GM15510 (cell line): Measurements from ENCODE around the gene CALU.

ENCODE experiments used
- POLR2A ChIP-seq: IDR thresholded peaks from 3 replicates; pipeline ENCODE4 v1.6.1; 2011; ENCODE audit warnings: borderline replicate concordance; ENCODE audit not compliant: insufficient read length; ENCODE audit errors: extremely low read depth

The CALU gene

DNA sequence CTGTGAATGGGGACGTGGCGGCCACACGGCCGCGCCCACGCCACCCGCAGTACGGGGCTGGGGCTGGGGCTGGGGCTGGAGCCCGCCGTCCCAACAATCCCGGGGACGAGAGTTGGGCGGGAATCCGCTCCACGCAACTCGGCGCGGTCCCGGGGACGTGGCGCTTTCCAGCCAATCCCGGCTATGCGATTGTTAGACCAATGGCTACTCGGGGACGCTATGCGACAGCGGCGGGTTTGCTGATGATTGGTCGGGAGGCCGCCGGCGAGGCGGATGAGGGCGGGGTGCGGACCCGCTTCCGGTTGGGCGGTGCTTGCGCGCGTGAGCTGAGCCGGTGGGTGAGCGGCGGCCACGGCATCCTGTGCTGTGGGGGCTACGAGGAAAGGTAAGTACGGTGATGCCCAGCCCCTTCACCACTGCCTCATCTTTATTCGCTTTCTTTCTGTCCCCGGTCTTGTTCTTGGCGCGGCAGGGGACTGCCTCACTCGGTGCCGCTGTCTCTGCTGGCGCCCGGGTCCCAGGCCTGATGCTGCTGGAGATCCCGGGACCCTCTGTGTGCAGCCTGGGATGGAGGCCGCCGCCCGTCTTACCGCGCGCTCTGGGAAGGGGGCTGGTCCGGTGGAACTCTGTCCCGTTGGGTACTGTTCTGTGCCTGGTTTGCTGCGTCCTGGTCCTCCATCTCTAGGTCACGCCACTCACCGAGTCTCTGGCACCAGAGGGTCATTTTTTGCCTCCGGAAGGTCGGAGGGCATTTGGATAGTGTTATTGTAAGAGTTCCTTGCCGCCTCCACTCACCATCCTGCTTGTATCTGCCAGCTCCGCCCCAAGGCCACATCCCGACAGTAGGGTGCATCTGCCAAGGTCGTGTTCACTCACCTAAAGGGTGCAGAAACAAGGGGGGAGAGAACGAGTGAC, at the start of gene CALU:
Gene CALU, plus strand, starts transcription at position 312 of the 915 bp plus-strand sequence. CDS start 9,225 bp downstream, outside the sequence.
- peak; percentile 88 for TF ChIP-seq POLR2A

DNA sequence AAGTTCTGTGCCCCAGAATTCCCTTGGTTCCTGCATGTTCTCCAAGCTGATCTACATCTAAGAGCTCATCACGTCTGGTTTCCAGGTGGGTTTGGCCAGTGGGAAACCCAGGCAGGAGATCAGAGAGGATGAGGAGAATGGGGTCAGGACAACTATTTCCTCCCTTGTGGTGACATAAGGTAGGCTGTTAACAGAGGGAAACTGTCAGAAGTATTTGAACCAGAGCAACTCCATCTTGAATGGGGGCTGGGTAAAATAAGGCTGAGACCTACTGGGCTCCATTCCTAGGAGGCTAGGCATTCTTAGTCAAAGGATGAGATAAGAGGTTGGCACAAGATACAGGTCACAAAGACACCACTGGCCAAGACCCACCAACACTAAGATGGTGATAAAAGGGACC, 47.9 kb upstream of the CALU start:
- no peak for TF ChIP-seq POLR2A

DNA sequence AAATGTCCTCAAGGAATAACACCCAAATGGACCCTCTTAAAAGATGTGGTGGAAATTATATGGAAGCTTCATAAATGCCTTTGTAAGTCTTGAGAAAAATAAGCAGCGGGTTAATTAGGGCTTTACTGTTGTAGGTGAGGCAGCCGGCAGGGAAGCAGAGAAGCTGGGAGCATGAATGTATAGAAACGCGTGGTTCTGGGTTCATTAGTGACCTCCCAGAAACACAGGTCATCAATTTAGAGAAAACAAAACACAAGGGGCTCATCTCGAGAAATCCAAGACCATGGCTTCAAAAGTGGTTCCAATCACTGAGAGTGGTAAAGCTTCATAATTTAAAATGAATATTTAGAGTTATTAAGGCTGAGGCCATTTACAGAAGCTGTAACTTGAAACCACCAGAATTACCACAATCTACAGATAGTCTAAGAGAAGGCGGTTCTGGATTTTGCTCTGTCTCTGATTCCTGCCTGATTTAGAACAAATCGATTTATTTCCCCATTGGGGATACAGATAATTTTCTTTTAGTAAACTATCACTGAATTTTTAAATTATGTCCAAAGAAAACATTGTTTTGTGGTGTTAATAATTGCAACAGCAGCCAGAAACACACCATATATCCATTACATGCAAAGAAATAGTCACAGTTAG, 46.4 kb upstream of the CALU start:
- TF ChIP-seq POLR2A: no peak

DNA sequence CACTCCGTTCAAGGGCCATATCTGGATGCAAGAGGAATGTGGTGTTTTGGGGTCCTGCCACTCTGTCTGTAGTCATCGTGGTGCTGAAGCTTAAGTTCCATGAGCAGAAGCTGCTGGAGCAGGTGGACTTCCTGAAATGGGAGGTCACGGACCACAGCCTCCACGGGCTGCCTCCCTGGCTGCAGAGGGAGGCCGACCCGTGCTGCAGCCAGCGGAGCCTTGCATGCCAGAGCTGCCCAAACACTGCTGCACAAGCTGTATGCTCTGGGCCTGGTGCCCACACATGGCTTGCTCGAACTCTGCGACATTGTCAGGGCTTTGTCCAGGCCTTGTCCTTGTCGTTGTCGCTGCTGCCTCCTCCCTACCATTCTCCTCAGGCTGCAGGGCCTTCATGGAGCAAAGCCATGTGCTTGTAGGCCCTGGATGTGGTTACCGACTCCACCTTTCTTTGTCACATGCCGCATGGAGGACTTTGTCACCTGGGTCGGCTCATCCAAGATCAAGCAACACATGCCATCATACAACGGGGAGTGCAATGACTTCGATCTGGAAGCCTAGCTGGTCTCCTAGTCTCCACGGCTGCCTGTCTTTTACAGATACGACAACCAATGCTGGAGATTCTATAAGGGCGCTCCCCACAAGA, 45.7 kb upstream of the CALU start:
- no peak for TF ChIP-seq POLR2A

DNA sequence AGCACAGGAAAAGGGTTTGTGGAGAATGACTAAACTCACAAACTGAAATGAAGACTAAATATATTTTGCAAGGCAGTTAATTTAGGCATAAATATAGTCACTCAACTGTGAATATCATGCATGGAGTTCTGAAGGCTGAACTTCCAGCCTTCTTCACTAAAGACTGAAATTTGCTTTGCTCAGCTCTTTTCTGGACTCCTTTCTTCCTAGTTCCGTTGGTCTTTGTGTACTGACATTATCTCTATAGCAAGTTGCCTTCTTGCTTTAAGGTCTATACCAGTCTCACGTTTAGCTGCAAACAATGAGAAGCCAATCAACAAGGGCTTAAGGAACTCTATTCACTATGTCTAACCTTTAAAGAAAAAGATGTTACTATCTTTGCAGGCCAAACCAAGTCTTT, 44.4 kb upstream of the CALU start:
- no peak for TF ChIP-seq POLR2A

DNA sequence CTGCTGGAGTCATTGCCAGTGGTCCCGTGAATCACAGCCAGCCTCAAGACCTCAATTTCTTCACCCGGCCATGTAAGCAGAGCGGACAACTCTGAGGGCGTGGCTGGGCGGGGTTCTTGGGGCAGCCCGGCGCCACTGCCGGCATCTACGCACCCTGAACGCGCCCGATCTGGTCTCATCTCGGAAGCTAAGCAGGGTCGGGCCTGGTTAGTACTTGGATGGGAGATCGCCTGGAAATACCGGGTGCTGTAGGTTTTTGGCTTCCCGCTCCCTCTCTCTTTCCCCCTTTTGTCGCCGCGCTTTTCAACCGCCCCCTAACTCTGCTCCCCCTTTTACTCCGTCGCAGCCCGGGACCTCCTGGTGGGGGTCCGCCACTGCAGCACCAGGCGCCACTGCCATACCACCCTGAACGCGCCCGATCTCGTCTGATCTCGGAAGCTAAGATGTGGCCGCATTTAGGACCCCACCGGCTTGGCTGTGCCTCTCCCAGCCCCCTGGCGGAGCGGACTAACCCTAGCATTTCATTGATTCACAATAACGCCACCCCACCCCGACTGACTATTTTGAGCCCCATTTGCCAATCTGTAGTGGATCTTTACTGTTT, 41.8 kb upstream of the CALU start:
- no peak for TF ChIP-seq POLR2A

DNA sequence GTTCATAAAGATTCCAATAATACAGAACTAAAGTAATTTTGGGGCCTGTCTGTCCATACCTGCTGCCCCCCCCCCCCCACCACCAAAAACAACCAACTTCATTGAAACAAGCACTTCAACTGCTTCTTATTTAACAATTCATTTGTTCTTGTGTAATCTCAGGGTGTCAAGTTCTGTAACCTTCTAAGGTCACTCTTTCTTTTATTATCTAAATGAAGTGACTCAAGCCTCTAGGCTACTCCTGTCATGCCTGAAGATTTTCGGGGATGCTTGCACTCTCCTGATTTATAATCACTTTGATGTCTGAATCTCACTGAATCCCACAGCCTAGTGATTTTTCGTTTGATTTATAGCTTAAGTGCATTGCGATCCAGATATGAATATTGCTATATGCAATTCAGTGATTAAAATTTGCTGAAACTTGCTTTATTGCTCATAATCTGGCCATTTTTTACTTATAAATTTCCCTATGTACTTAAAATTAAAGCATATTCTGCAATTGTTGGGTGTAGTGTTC, 39.9 kb upstream of the CALU start:
- TF ChIP-seq POLR2A: no peak

DNA sequence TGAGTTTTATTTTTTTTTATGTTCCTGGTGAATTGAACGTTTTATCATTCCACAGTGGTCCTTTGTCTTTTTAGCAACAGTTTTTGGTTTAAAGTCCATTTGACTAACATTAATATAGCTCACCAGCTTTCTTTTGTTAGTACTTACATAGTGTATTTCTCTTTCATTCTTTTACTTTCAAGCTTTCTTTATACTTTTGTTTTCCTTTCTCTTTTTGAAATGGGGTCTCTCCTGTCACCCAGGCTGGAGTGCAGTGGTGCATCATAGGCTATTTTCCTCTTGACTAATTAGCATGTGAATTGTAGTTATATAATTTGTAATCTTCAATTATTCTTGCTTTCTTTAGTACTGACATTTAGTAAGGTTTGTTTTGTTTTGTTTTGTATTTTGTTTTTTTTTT, 39.3 kb upstream of the CALU start:
- no peak for TF ChIP-seq POLR2A

DNA sequence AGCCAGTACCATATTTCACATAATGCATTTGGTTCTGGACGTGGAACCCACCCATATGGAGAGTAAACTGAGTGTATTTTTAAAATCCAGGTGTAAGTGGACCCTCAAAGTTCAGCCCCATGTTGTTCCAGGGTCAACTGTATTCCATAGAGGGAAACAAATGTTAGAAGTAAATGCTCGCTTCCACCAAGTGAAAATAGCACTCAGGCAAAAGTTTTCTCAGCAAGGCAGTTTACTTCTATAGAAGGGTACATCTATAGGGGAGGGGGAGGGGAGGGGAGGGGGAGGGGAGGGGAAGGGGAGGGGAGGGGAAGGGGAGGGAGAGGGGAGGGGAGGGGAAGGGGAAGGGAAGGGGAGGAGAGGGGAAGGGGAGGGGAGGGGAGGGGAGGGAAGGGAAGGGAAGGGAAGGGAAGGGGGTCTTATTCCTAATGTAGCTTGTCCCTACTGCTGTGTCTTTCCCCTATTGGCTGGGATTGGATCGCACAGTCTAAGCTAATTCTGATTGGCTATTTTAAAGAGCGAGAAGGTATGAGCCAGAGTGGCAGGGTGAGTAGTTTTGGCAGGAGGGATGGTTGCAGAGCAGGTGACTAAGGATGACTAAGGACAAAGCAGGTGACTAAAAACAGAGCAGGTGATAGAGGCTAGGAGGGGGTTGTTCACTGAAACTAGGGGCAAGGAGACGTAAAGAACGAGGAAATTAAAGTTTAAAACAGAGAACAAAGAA, 37.9 kb upstream of the CALU start:
- no peak for TF ChIP-seq POLR2A

DNA sequence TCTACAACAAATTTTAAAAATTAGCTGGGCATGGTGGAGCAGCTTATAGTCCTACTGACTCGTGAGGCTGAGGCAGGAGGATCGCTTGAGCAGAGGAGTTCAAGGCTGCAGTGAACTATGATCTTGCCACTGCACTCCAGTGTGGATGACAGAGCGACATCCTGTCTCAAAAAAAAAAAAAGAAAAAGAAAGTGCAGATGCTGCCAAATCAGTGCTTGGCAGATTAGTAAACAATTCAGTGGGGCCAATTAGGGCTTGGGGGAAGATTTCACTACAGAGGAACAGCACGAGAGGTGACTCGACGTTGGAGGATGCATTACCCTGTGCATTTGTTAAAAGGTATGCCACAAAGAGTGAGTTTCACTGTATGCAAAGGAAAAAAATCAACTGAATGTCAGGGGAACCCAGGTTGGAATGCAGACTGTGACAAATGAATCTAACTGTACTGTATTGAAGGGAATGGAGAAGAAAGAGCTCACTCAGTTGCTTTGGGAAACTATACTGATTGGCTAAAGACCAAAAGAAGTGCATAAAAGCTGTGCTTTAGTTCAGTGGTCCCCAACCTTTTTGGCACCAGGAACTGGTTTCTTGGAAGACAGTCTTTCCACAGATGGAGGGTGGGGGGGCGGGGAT, 35.4 kb upstream of the CALU start:
- no peak for TF ChIP-seq POLR2A

DNA sequence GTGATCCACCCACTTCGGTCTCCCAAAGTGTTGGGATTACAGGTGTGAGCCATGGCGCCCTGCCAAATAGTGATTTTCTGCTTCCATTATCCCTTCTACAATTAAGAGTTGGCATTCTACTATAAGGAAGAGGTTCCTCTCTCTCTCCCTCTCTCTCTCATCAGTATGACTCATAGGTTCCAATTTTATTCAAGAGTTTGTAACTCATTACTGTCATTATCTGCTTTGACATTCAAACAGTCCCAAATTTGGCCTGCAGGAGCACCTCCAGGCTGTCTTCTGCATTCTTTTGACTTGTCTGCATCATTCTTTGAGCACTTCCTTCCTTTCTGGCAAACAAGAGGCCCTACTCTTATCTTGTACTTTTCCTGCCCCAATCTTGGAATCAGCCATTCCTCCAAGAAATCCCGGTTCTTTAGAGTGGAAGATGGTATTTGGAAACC, 33.2 kb upstream of the CALU start:
- TF ChIP-seq POLR2A: no peak

DNA sequence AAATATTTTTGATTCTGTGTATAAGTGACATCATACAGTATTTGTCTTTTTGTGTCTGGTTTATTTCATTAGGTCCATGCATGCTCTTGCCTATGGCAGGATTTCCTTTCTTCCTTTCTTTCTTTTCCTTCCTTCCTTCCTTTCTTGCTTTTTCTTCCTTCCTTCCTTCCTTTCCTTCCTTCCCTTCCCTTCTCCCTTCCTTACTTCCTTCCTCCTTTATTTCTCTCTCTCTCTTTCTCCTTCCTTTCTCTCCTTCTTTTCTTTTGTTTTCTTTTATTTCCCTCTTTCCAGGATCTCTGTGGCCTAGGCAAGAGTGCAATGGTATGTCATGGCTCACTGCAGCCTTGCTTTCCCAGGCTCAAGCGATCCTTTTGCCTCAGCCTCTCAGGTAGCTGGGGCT, 31.4 kb upstream of the CALU start:
- no peak for TF ChIP-seq POLR2A

DNA sequence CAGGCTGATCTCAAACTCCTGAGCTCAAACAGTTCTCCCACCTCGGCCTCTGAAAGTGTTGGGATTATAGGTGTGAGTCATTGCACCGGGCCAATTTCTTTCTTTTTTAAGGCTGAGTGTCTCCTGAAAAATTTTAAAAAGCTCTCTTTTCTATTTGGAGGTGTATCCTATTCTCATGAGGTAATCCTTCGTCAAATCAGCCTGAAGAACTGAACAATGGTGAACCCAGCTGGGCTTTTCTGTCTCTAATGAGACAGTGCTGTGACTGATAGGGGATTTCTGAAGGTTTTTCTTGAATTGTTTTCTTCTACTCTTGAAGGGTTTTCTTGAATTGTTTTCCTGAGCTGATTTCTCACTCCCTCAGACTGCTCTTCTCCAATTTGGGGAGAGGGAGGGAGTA, 30.9 kb upstream of the CALU start:
- no peak for TF ChIP-seq POLR2A

DNA sequence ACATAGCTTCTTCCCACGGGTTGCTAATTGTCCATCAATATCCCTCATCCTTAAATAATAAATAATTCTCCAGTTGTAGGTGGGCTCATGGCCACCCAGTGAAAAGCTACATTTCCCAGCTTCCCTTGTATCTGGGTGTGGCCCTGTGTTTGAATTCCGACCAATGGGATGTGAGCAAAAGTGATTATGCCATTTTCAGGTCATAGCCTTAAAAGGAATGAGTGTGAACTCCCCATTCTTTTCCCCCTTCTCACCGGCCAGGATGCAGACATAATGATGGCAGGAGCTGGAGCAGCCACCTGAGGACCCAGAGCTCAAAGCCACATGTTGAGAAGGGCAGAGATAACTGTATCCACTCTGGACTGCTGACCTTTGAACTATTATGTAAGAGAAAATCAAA, 30.3 kb upstream of the CALU start:
- no peak for TF ChIP-seq POLR2A
